ENCODE results near the gene ZNRF2. TPM values are rescaled to one million over a fixed set of nuclear protein-coding genes. Genes with fewer than 3 reads are reported as not detected.

ZNRF2 gene
- total RNA-seq, 3 donors from 2014 or later (not counting 1 experiment from before 2014, with no cell fraction given): 35.0 to 43.7 (median 36.3) TPM

DNA sequence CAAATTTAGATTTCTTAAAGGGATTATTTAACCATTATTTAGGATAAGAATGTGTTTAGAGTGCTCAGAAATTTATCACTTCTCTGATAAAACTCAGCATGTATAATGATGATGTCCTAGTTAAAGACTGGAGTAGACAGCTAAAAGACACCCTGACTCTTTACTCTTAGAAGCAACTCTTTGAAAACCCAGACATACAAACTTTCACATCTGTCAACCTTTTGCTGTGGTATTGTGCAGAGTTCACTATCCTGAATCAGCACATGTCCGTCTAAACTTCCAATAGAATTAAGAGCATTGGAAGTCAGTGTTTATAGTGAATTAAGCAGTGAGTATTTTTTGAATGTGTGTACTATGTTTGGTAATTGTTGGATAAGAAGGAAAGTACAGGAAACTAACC, 24.9 kb downstream of the ZNRF2 start:
- peak overlapping the region in 1 of 2 donors; percentile 5 for H3K27ac Mint-ChIP-seq
- no peak for ATAC-seq

GRCh38 chr7:30309842-30310435, 25.5 kb downstream of the ZNRF2 start:
- Mint-ChIP-seq H3K27ac (peak overlapping the region in 1 of 2 donors; percentile 5), H3K4me1 (peaks cover 63 to 73% of the 10 kb centered on the region in 2 donors), H3K9me3 (no peaks in the 10 kb centered on the region), H3K27me3 (ENCODE audit: low read depth in 2 of 2) (no peaks in the 10 kb centered on the region), H3K4me3 (no peak overlapping the region), H3K36me3 (no peaks in the 10 kb centered on the region)
- ATAC-seq (no peak), DNase-seq (no peak)
- Histone ChIP-seq H3K4me3 (ENCODE audit: low read length) (no peak overlapping the region), H3K27me3 (ENCODE audit: control insufficient read depth, insufficient read depth, low read length) (no peaks in the 10 kb centered on the region), H3K4me1 (ENCODE audit: control insufficient read depth, insufficient read depth, low read length) (peaks cover 2% of the 10 kb centered on the region), H3K36me3 (ENCODE audit: control insufficient read depth, insufficient read depth, low read length) (no peaks in the 10 kb centered on the region), H3K27ac (ENCODE audit: low read length) (no peak overlapping the region), H3K9me3 (ENCODE audit: control insufficient read depth, insufficient read depth, low read length) (no peaks in the 10 kb centered on the region)
- no peak for TF ChIP-seq CTCF (IDR thresholded peaks at IDR 0.05)
- intact Hi-C loops (cut with micrococcal nuclease): loop anchor here (2.0 kb wide), 1 partner anchor 13 kb away; no protein-coding TSS in a partner anchor
- WGBS (ENCODE audit: insufficient coverage): 93% methylated on average over 2 of the region's 2 CpGs

More for the DNA sequence above, 24.9 kb downstream of the ZNRF2 start:
- no peak overlapping the region for H3K27ac ChIP-seq (ENCODE audit: low read length)
- no peaks in the 10 kb centered on the region for H3K27me3 ChIP-seq (ENCODE audit: control insufficient read depth, insufficient read depth, low read length)
- Mint-ChIP-seq H3K9me3 (no peaks in the 10 kb centered on the region), H3K36me3 (no peaks in the 10 kb centered on the region), H3K4me3 (no peak overlapping the region), H3K4me1 (peaks cover 66 to 74% of the 10 kb centered on the region in 2 donors), H3K27me3 (ENCODE audit: low read depth in 2 of 2) (no peaks in the 10 kb centered on the region)
- 50% methylated on average over 1 of the region's 1 CpG for WGBS (ENCODE audit: insufficient coverage)
- H3K9me3 ChIP-seq (ENCODE audit: control insufficient read depth, insufficient read depth, low read length): no peaks in the 10 kb centered on the region
- no peak for DNase-seq
- peaks cover 2% of the 10 kb centered on the region for H3K4me1 ChIP-seq (ENCODE audit: control insufficient read depth, insufficient read depth, low read length)
- no peaks in the 10 kb centered on the region for H3K36me3 ChIP-seq (ENCODE audit: control insufficient read depth, insufficient read depth, low read length)
- intact Hi-C loops (cut with micrococcal nuclease): loop anchor here (2.0 kb wide), 1 partner anchor 13 kb away; no protein-coding TSS in a partner anchor
- H3K4me3 ChIP-seq (ENCODE audit: low read length): no peak overlapping the region
- TF ChIP-seq CTCF (IDR thresholded peaks at IDR 0.05): no peak

GRCh38 chr7:30310674-30311362, 26.4 kb downstream of the ZNRF2 start:
- no peak overlapping the region for H3K4me3 Mint-ChIP-seq
- no peaks in the 10 kb centered on the region for H3K9me3 Mint-ChIP-seq
- H3K36me3 Mint-ChIP-seq: no peaks in the 10 kb centered on the region
- no peak overlapping the region for H3K27ac Mint-ChIP-seq
- intact Hi-C loops (cut with micrococcal nuclease): no loop called here
- Histone ChIP-seq H3K27me3 (ENCODE audit: control insufficient read depth, insufficient read depth, low read length) (no peaks in the 10 kb centered on the region), H3K36me3 (ENCODE audit: control insufficient read depth, insufficient read depth, low read length) (no peaks in the 10 kb centered on the region), H3K27ac (ENCODE audit: low read length) (no peak overlapping the region), H3K4me1 (ENCODE audit: control insufficient read depth, insufficient read depth, low read length) (peaks cover 2% of the 10 kb centered on the region), H3K9me3 (ENCODE audit: control insufficient read depth, insufficient read depth, low read length) (no peaks in the 10 kb centered on the region), H3K4me3 (ENCODE audit: low read length) (no peak overlapping the region)
- DNase-seq (no peak), ATAC-seq (no peak)
- H3K4me1 Mint-ChIP-seq: peaks cover 60 to 69% of the 10 kb centered on the region in 2 donors
- WGBS (ENCODE audit: insufficient coverage): 97% methylated on average over 7 of the region's 9 CpGs
- TF ChIP-seq CTCF (IDR thresholded peaks at IDR 0.05): no peak
- no peaks in the 10 kb centered on the region for H3K27me3 Mint-ChIP-seq (ENCODE audit: low read depth in 2 of 2)

All from natural killer cell (primary cell).